ENCODE data around the gene MYL11.
"Not testable (repeated sequence)": the region's sequence is repeated elsewhere in the genome, so short reads cannot be mapped to it uniquely, and the experiment has no call there.

The MYL11 gene

GRCh38 chr16:30395155-30395991, 20.8 kb downstream of the MYL11 start, which contains the start of gene ZNF48:
ZNF48 (plus strand) TSS chr16:30395420; CDS start chr16:30395795, 375 bp downstream.
- peak; percentile 91 for DNase-seq (ENCODE audit: low read depth, low spot score)

- DNase-seq (ENCODE audit: low read depth, low spot score), result no peak
These were observed 21.5 kb downstream of the MYL11 start for GRCh38 chr16:30395992-30396585.

GRCh38 chr16:30396627-30397026, 22.0 kb downstream of the MYL11 start:
- not testable (repeated sequence) for DNase-seq (ENCODE audit: low read depth, low spot score)

- DNase-seq (ENCODE audit: low read depth, low spot score), result no peak
These were observed 22.5 kb downstream of the MYL11 start for GRCh38 chr16:30397056-30397455.

- no peak for DNase-seq (ENCODE audit: low read depth, low spot score)
These were observed 23.4 kb downstream of the MYL11 start for GRCh38 chr16:30397776-30398660.

GRCh38 chr16:30398661-30399434, 24.2 kb downstream of the MYL11 start:
- peak; percentile 35 for DNase-seq (ENCODE audit: low read depth, low spot score)

GRCh38 chr16:30399435-30400186, 25.0 kb downstream of the MYL11 start:
- DNase-seq (ENCODE audit: low read depth, low spot score), result no peak

GRCh38 chr16:30401768-30402425, 27.3 kb downstream of the MYL11 start:
- no peak for DNase-seq (ENCODE audit: low read depth, low spot score)

GRCh38 chr16:30406795-30407101, 32.1 kb downstream of the MYL11 start:
- no peak for DNase-seq (ENCODE audit: low read depth, low spot score)

GRCh38 chr16:30407102-30407803, 32.7 kb downstream of the MYL11 start, which contains the start of gene ZNF771:
ZNF771 (plus strand) TSS chr16:30407606; CDS start chr16:30408054, 448 bp downstream.
- DNase-seq (ENCODE audit: low read depth, low spot score), result peak; percentile 94

GRCh38 chr16:30407804-30408534, 33.4 kb downstream of the MYL11 start:
- peak; percentile 41 for DNase-seq (ENCODE audit: low read depth, low spot score)

GRCh38 chr16:30409125-30410060, 34.8 kb downstream of the MYL11 start:
- peak; percentile 95 for DNase-seq (ENCODE audit: low read depth, low spot score)

- no peak for DNase-seq (ENCODE audit: low read depth, low spot score)
These were observed 38.7 kb downstream of the MYL11 start for GRCh38 chr16:30413112-30413806.

- DNase-seq (ENCODE audit: low read depth, low spot score), result no peak
These were observed 39.6 kb downstream of the MYL11 start for GRCh38 chr16:30414159-30414558.

GRCh38 chr16:30416047-30416603, 41.5 kb downstream of the MYL11 start:
- no peak for DNase-seq (ENCODE audit: low read depth, low spot score)
